Stimulated activated CD8-positive, alpha-beta memory T cell treated with anti-CD3 and anti-CD28 coated beads, Interleukin-7, amount 100 ng/mL, for 4 hours (primary cell): ENCODE data around the gene WHAMM.
"Not testable (repeated sequence)": the region's sequence is repeated elsewhere in the genome, so short reads cannot be mapped to it uniquely, and the experiment has no call there.

Source experiments
- DNase-seq, 2 donors: peaks; one replicate each; pipeline ENCODE4 v3.0.0-alpha.2; 2020; ENCODE audit warnings: low read depth in 2 of 2

Gene WHAMM

DNA sequence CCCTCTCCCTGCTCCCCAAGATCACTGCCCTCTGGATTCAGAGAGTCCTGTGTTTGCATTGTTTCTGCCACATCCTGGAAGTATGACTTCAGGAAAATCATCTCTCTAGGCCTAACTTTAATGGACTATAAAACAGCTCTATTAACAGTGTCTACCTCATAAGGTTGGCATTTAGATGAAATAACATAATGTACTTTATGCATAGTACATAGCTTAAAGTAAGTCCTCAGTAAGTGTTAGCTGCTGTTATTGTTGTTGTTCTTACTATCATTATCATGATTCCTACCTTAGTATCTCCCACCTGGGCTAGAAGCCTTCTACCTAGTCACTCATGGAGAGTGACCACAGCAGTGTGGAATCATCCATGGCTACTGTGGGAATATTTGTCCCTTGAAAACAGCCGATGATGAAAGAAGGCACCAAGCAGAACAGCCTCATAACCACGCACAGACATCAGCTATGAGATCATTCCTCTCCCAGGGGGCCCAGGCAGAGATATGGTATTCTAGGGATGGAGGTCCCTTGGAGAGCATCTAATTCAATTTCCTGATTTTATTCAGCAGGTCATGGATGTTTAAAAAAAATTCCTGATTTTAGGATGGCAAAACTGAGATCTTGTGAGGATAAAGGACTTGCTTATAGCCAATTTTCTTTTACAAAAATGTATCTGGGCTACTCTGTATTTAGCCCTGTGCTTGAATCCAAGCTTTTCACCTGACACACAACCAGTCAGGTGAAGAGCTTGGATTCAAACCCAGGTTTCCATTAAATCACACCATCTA is 5.4 kb upstream of the WHAMM start:
- no peak for DNase-seq

DNA sequence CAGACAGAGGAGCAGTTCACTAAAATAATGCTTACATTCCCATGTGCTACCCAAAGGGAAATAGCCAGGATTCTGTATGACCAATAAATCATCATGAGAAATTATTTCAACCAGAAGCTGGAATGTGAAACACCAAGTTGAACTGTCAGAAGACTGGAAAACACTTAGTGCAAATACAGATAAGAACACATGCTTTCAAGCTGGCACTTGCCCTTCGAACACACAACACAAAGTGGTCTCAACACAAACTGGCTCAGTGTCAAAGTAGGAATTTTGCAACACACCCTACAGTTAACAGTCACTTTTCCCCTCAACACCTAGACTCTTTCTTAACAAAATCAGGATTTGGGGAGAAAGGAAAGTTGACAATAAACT is 4.9 kb upstream of the WHAMM start:
- DNase-seq, result no peak

DNA sequence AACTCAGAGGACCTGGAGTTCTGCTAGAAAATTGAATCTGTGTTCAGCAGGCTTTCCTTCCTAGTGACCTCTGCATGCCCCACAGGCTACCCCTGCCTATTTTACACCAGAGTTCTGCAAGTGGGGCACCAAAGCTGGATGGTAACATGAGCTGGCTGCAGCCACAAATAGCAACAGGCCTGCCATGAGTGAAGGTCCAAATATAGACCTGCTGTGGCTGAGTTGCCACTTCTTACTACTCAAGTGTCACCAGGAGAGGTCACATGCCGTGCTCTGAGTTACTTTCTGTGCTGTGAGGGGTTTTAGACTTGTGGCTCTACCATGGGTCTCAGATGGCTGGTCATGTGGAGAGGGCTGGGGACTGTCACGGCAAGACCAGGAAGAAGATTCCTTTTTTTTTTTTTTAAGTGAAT is 3.4 kb upstream of the WHAMM start, which contains the start of gene FSD2:
Gene FSD2 (minus strand): TSS at position 76 of the 413 bp plus-strand sequence. CDS start 18,679 bp downstream, outside the sequence.
- no peak for DNase-seq

DNA sequence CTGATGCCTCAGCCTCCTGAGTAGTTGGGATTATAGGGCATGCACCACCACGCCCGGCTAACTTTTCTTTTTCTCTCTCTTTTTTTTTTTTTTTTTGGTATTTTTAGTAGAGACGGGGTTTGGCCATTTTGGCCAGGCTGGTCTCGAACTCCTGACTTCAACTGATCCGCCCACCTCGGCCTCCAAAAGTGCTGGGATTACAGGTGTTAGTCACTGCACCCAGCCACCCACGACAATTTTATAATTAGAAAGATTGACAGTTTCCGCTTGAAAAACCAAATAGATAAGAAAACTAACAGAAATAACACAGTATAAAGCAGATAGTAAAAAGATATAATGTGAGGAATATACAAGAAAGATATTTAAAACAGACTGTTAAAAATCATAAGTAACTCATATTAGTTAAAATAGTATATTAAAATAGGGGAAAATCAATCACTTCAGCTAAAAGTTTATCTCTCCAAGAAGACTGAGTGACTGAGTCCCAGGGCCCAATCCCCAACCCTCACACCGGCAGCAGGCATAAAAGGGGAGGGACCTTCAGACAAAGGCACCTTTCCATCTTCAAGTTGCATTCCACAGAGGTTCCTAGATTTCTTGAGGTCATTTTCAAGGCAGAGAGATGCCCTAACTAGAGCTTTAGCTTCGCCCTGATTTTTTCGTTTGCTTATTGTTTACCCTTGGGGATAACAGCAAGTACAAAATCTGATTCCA is 1.4 kb upstream of the WHAMM start:
- DNase-seq, result no peak

DNA sequence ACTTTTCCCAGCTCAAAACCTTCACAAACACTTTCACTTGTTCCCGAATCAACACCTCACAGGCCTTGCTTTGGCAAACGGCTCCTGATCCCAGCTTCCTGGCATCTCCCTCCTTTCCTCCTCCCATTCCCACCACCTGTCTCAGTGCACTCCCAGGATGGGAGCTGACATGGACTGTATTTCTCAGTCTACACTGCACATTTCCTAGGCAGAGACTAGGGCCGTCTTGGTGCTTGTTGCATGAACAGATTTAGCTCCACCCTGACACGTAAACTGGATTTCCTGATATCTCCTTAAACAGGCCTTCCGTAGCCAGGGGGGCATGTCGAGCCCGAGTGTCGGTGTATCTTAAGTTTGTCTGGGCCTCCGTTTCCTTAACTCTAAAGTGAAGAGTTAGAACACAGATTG is 790 bp upstream of the WHAMM start:
- DNase-seq, result no peak

DNA sequence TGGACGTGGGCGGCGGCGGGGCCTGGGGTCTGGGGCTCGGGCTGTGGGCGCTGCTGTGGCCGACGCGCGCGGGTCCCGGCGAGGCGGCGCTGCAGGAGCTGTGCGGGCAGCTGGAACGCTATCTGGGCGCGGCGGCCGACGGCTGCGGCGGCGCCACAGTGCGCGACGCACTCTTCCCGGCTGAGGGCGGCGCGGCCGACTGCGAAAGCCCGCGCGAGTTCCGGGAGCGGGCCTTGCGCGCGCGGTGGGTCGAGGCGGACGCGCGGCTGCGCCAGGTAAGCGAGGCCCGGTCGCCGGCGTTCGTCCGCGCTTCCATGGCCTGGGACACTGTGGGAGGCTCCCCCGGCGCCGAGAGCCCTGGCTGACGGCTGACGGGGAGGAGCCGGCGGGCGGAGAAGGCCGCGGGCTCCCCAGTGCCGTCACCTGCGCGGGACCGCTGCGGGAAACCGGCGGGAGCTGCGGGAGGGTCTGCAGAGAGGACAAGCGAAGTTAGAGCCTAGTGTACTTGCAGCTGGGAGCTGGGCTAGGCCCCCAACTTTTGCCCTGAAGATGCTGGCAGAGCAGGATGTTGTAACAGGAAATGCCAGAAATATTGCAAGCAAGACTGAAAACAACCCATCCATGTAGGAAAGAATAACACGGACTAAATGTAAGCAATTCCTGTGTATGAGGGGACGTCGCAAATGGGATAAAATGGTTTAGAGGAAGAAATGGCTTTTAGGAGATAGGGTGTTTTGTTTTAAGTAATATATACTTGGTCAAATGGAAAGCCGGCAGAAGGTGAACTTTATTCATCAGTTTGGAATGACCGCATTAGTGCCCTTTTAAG is 847 bp downstream of the WHAMM start:
- DNase-seq, result no peak

DNA sequence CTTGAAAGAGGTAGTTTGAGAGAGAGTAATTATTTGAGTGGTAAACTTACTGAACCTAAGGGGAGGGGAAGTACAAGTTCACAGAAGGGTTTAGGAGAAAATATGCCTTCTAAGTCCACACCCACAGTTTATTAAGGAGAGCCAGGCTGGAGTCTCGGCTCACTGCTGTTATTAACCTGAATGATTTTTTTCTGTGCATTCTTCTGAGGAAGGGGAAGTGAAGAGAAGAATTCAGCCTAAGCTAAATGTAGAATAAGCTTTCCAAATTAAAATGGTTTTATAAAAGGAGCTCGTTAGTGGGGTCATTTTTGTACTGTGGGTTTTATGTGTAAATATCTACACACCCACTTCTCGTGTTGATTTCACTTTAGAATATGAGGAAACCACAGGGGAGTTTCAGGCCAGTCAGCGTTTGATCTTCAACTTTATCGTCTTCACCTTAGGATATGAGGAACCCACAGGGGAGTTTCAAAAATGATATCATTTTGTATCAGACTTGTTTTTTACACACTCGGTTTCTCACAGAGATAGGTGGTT is 1.5 kb downstream of the WHAMM start:
- DNase-seq, result peak; percentile 14 to 40

DNA sequence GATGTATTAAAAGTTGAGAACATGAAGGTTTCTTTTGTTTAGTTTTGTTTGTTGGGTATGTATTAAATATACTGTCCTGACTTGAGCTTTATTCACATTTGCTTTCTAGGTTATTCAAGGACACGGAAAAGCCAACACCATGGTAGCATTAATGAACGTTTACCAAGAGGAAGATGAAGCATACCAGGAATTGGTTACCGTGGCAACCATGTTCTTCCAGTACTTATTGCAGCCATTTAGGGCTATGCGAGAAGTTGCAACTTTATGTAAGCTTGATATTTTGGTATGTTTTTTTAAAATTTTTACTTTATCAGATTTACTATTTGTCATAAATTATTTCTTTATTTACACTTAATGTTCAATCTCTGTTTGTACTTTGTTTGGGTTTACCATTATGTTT is 3.6 kb downstream of the WHAMM start:
- DNase-seq, result no peak

DNA sequence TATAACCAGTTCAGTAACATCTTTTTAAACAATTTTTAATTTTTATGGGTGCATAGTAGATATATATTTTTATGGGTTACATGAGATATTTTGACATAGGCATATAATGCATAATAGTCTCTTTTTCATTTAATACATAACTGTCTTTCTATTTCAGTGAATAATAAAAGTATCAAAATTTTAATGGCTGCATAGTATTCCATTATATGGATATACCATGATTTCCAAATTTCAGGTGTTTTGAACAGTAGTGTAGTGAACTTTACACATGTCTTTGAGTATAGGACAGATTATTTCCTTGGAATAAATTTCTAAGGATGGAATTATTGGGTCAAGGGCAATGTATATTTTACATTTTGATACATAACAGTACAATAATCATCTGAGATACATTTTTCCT is 10.7 kb downstream of the WHAMM start:
- DNase-seq, result no peak

DNA sequence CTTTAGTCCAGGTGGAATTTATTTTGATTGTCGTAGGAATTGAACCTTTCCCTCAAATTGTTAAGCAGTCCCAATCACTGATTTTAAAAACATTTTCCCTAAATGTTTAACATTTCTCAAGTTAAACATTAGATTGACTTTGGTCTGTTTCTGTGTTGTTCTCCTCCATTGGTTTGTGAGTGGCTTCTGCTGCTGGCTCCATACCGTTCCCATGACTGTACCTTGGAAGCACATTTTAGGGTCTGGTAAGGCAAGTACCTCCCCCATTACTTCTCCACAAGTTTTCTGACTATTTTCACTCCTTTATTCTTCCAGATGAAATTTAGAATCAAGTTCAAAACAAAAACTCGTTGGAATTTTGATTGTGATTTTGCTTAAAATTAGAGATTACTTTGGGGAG is 12.0 kb downstream of the WHAMM start:
- not testable (repeated sequence) for DNase-seq

DNA sequence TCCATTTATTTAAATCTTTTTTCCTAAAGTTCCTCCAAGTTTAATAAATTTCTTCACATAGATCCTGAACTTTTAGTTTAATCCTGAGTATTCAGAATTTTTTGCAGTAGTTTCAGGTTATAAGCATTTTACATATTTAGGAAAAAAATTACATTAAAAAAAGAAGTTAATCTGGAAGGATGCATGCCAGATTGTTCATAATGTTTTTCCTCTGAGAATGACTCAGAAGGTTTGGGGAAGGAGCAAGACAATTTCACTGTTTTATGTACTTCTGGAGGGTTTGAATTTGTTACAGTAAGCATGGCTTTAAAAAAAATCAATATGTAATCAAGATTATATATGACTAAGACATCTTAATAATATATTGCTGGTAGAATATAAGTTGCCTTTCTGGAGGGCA is 12.4 kb downstream of the WHAMM start:
- DNase-seq, result not testable (repeated sequence)

DNA sequence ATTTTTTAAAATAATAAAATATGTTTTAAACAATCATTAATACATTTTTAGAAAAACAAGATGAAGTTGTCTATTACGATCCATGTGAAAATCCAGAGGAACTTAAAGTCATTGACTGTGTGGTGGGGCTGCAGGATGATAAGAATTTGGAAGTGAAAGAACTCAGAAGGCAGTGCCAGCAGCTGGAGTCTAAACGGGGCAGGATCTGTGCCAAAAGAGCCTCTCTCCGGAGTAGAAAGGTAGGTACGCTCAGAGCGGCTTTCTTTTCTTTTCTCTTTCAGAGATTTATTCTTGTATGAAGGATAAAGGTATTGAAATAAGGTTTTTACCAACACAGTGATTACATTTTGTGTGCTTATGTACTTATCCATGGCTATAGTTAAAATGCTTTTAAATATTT is 13.6 kb downstream of the WHAMM start:
- no peak for DNase-seq

DNA sequence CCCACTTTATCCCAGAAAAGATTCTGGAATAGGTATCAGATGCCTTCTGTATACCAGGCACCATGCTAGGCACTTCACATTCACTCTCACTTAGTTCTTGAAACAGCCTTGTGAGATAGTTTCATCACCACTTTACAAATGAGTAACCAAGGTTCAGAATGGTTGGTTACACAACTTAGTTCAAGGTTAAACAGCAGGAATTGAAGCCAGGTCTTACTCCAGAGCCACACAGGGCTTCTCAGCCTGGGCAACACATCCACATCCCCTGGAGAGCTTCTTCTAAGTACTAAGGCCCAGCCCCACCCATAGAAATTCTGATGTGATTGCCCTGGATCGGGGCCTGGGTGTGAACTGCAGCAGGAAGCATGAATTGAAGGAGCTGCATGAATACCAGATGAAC is 18.6 kb downstream of the WHAMM start:
- DNase-seq, result no peak

DNA sequence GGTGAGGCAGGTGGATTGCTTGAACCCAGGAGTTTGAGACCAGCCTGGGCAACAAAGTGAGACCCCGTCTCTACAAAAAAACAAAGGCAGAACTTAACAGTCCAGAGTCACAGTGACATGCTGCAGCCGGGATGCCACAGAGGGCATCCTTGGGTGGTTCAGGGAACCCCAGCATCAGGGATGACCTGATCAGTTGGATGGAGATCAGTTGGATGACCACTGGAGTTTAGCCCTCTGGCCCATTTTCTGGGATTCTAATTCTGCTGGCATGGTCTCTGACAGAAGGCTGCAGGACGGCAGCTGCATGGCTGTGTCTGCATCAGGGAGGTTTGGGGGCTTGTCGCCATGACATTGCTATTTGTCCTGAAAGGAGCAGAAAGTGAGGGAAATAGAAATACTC is 19.8 kb downstream of the WHAMM start:
- DNase-seq, result no peak

DNA sequence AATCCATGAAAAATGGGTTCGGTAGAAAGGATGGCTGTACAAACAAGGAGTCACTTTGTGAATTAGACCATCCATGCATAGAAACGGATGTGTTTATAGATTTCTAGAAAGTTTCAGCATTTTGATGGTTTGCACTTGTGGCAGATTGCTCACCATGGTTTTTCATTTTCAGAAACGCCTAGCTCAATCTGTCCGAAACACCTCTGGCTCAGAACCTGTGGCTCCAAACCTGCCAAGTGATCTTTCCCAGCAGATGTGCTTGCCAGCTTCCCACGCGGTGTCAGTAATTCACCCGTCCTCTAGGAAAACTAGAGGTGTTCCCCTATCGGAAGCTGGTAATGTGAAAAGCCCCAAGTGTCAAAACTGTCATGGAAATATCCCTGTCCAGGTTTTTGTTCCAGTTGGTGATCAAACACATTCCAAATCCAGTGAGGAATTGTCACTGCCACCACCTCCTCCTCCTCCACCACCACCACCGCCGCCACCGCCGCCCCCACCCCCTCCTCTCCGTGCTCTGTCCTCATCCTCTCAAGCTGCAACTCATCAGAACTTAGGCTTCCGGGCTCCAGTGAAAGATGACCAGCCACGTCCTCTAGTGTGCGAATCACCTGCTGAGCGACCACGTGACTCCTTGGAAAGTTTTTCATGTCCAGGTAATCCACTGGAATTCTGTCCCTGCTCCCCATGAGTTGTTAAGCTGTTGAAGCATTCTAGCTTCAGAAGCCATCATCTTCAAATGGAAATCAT is 21.2 kb downstream of the WHAMM start:
- no peak for DNase-seq

DNA sequence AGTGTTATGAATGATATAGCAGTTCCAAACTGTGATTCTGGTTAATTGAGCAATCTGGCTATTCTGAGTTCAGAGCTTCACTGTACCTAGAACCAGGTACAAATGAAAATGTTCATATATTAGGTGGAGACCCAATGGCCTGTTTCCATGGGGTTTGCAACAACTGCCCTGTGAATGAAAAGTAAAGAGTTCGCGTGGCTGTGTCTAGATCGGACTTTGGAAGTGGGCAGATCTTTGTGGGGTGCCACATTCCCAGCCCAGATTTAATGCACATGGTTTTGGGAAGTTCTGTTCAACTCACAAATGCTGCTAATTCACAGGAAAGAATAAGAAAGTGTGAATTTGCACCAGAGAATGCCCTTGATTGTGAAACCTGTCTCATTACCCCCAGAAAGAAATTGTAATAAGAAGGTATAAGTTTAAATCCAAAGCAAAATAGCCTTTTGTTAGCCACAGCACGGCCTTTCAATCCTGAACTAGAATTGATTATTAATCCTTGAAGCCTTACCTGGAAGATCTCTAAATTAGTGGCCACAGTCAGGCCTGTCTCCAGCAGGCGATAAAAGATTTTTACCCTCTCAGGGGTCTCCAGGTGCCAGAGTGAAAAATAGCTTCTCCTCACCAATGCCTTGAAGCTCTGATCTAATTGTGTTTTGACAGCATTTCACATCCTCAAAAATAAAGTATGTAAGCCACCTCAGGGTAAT is 22.6 kb downstream of the WHAMM start:
- DNase-seq, result no peak

DNA sequence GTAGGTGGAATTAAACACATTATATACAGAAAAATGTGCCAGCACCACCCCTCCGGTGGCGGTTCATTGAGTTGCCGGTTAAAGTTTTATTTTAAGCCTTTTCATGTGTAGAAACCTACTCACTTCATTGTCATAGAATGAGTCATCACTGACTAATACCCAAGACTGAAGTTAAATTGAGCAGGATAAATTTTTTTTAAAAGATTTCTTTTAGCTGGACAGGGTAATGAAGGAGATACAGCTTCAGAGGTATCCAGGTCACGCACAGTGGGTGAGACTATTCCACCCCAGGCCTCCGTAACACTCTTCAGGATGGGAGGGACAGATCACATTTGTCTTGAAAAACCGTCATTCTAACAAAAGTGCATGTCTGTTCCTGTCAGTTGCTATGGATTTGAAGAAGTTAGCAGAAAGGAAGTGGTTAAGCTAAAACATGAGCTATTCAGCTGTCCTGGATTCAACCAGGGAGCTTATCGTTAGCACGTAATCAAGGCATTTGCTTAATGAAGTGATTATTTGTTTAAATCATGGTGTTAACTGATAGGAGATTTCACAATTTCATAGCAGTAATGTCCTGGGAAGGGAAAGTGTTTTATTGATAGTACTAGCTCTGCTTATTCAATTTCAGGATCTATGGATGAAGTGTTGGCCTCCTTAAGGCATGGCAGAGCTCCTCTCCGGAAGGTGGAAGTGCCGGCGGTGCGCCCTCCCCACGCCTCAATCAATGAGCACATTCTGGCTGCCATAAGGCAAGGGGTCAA is 23.4 kb downstream of the WHAMM start:
- DNase-seq, result peak; percentile 23 to 27

DNA sequence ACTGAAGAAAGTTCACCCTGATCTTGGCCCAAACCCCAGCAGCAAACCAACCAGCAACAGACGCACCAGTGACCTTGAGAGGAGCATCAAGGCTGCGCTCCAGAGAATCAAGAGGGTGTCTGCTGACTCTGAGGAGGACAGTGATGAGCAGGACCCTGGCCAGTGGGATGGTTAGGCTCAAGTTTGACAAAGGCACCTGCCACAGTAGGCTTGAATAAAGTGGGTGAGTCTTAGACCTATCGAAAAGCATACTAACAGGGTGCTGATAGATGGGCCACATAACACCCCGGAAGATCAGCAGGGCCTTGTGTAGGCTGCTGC is 23.9 kb downstream of the WHAMM start:
- no peak for DNase-seq

DNA sequence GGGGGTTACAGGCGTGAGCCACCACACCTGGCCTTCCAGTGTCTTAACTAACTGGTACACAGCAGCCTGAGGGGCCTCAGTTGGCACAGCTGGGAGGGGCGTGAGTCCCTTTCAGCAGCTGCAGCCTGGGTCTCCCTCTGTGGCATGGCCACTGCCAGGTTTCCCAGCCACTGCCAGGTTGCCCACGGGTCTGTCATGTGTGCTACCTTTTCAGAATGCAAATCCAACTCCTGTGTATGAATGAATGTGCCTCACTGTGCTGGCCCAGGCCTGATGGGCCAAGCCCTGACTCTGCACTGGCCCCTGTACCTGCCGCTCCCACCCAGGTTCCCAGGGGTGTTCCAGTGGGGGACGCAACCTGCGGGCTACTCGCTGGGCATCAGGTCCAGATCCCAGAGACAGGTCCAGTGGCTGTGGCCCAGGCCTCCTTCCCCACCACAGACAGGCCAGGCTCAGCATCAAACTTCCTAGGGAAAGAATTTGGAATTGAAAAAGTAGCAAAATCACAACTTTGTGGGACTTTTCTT is 26.0 kb downstream of the WHAMM start:
- no peak for DNase-seq
